ENCODE data around the gene SLC34A1.
"Not testable (repeated sequence)": the region's sequence is repeated elsewhere in the genome, so short reads cannot be mapped to it uniquely, and the experiment has no call there.

The SLC34A1 gene

DNA sequence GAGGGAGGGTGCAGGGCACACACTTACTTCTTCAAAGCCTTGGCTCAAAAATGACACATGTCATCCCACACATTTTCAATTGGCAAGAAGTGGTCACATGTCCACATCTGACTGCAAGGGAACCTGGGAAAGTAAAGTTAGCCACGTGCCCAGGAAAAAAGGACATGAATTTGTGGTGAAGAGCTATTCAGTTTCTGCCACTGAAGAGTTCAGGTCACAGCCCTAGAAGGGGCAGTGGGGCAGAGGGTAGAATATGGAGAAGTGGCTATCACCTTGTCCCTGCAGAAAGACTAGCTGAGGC lies 28.4 kb upstream of the SLC34A1 start:
- H3K79me2 ChIP-seq (ENCODE audit: control insufficient read depth, insufficient read depth, low read length, unreplicated experiment), result peaks cover 6% of the 10 kb centered on the region
- no peaks in the 10 kb centered on the region for H3K27me3 ChIP-seq (ENCODE audit: insufficient read depth, low read length)
- H3K4me1 ChIP-seq (ENCODE audit: control insufficient read depth, insufficient read depth, low read length, unreplicated experiment), result peaks cover under 1% of the 10 kb centered on the region
- H3K27ac ChIP-seq (ENCODE audit: low read depth, low read length), result no peak overlapping the region
- H3K4me3 ChIP-seq (ENCODE audit: low read depth, low read length), result no peak overlapping the region
- no peak overlapping the region for H2AFZ ChIP-seq (ENCODE audit: low read length, unreplicated experiment)
- H3K36me3 ChIP-seq (ENCODE audit: insufficient read depth, low read length), result no peaks in the 10 kb centered on the region

GRCh38 chr5:177356746-177357145 lies 27.5 kb upstream of the SLC34A1 start:
- Histone ChIP-seq H3K27ac (ENCODE audit: low read depth, low read length) (no peak overlapping the region), H3K4me1 (ENCODE audit: control insufficient read depth, insufficient read depth, low read length, unreplicated experiment) (no peaks in the 10 kb centered on the region), H3K36me3 (ENCODE audit: insufficient read depth, low read length) (no peaks in the 10 kb centered on the region), H3K27me3 (ENCODE audit: insufficient read depth, low read length) (no peaks in the 10 kb centered on the region), H3K79me2 (ENCODE audit: control insufficient read depth, insufficient read depth, low read length, unreplicated experiment) (no peaks in the 10 kb centered on the region), H3K4me3 (ENCODE audit: low read depth, low read length) (no peak overlapping the region), H2AFZ (ENCODE audit: low read length, unreplicated experiment) (no peak overlapping the region)

- Histone ChIP-seq H3K27ac (ENCODE audit: low read depth, low read length) (no peak overlapping the region), H3K27me3 (ENCODE audit: insufficient read depth, low read length) (no peaks in the 10 kb centered on the region), H3K4me3 (ENCODE audit: low read depth, low read length) (no peak overlapping the region), H3K4me1 (ENCODE audit: control insufficient read depth, insufficient read depth, low read length, unreplicated experiment) (no peaks in the 10 kb centered on the region), H2AFZ (ENCODE audit: low read length, unreplicated experiment) (no peak overlapping the region), H3K36me3 (ENCODE audit: insufficient read depth, low read length) (no peaks in the 10 kb centered on the region), H3K79me2 (ENCODE audit: control insufficient read depth, insufficient read depth, low read length, unreplicated experiment) (no peaks in the 10 kb centered on the region)
Measured at GRCh38 chr5:177357146-177357458, 27.1 kb upstream of the SLC34A1 start.

DNA sequence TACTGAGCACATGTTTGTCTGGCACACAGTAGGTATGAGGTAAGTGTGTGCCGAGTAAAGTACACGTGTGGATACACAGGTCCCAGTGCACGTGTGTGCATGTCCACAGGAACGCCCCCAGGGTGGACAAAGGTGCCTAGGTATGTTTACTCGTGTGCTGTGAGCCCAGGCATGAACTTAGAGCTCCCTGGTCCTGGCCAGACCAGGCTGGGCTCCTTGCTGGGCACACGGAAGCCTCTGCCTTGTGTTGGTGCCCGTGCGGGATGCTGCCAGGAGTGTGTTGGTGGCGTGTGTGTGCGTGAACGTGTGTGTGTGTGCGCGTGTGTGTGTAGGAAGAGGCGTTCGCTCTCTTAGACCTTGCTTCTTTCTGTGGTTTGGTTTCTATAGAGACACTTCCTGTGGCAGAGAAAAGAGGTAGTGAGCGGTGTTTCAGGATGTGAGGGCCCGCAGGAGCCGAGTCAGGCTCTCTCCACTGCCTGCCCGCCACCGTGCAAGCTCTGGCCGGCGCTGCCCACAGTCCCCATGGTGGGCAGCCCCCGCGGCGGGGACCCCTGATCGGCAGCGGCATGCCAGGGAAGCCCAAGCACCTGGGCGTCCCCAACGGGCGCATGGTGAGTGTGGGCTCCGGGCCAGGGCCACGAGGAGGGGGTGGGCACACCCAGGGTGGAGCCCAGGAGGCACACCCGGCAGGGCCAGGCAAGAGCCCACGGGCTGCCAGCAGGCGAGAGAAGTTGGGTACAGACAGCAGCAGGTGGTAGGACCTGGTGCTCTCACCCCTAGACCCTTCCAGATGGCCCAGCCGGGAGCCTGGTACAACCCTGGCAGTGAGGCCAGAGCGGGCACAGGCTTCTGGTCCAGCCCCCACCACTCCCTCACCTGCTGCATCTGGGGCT lies 26.5 kb upstream of the SLC34A1 start, which contains the start of gene RGS14:
RGS14 (plus strand) TSS at position 466 of the 893 bp plus-strand sequence; CDS start at position 567, 101 bp downstream.
- no peak within 1 kb of the TSS for H3K4me3 ChIP-seq (ENCODE audit: low read depth, low read length)
- H3K36me3 ChIP-seq (ENCODE audit: insufficient read depth, low read length), result no peaks in the 10 kb centered on the region
- H3K27me3 ChIP-seq (ENCODE audit: insufficient read depth, low read length), result no peaks in the 10 kb centered on the region
- H3K79me2 ChIP-seq (ENCODE audit: control insufficient read depth, insufficient read depth, low read length, unreplicated experiment), result no peaks in the 10 kb centered on the region
- no peaks in the 10 kb centered on the region for H3K4me1 ChIP-seq (ENCODE audit: control insufficient read depth, insufficient read depth, low read length, unreplicated experiment)
- H3K27ac ChIP-seq (ENCODE audit: low read depth, low read length), result no peak within 1 kb of the TSS
- H2AFZ ChIP-seq (ENCODE audit: low read length, unreplicated experiment), result no peak within 1 kb of the TSS

DNA sequence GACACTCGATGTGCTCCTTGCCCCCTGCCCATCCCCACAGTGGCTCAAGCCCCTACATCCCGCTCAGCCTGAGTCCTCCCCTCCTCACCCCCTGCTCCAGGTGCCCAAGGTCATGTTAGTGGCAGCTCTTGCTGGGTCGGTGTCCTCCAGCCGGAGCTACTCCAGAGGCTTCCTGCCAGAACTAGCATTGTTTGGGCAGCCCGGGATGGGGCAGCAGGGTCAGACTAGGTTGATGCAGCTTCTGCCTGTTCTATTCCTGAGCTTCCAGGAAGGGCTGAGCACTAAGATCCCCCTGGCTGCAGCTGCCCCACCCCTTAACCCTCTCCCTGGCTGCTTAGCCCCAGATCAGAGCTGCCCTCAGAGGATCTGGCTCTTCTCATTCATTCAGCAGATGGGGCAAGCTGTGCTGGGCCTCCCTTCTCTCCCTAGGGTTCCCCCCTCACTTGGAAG lies 25.8 kb upstream of the SLC34A1 start:
- Histone ChIP-seq H3K4me1 (ENCODE audit: control insufficient read depth, insufficient read depth, low read length, unreplicated experiment) (no peaks in the 10 kb centered on the region), H3K27ac (ENCODE audit: low read depth, low read length) (no peak overlapping the region), H3K27me3 (ENCODE audit: insufficient read depth, low read length) (no peaks in the 10 kb centered on the region), H3K79me2 (ENCODE audit: control insufficient read depth, insufficient read depth, low read length, unreplicated experiment) (no peaks in the 10 kb centered on the region), H2AFZ (ENCODE audit: low read length, unreplicated experiment) (no peak overlapping the region), H3K36me3 (ENCODE audit: insufficient read depth, low read length) (no peaks in the 10 kb centered on the region), H3K4me3 (ENCODE audit: low read depth, low read length) (no peak overlapping the region)

DNA sequence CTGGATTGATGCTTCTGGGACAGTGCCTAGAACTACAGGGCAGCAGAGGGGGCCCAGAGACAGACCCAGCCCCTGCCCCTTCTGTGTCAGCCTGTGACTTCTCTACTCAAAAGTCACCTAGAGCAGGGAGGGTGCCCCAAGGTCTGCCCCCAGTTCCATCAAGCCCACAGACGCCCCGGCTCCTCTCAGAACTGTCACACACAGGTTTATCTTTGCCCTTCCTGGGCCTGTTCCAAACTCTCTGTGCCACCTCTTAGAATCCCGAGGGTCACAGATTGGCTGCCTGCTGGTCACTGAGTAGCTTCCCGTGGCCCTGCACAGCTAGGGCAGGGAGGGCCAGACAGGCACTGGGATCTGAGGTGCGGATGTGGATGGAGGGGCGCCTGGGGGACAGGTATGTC lies 24.8 kb upstream of the SLC34A1 start:
- no peak overlapping the region for H3K4me3 ChIP-seq (ENCODE audit: low read depth, low read length)
- no peaks in the 10 kb centered on the region for H3K79me2 ChIP-seq (ENCODE audit: control insufficient read depth, insufficient read depth, low read length, unreplicated experiment)
- no peaks in the 10 kb centered on the region for H3K27me3 ChIP-seq (ENCODE audit: insufficient read depth, low read length)
- H2AFZ ChIP-seq (ENCODE audit: low read length, unreplicated experiment), result no peak overlapping the region
- H3K27ac ChIP-seq (ENCODE audit: low read depth, low read length), result no peak overlapping the region
- H3K36me3 ChIP-seq (ENCODE audit: insufficient read depth, low read length), result no peaks in the 10 kb centered on the region
- H3K4me1 ChIP-seq (ENCODE audit: control insufficient read depth, insufficient read depth, low read length, unreplicated experiment), result peaks cover 4% of the 10 kb centered on the region

DNA sequence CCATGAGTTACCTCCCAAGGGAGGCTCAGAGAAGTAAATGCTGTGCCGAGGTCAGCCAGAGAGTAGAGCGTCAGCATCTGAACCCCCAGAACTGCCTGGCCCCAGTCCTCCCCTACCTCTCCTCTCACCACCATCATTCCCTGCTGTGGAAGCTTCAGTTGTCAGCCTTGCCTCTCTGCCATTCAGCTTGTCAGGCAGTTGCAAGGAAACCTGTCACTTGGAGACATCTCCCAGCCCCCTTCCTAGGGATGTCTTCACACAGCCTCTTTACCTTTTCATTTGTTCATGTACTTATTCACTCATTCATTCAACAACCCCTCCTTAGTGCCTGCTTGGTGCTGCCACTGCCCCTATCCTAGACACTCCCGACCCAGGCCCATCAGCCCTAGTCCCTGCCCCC lies 24.4 kb upstream of the SLC34A1 start:
- Histone ChIP-seq H3K27me3 (ENCODE audit: insufficient read depth, low read length) (no peaks in the 10 kb centered on the region), H2AFZ (ENCODE audit: low read length, unreplicated experiment) (no peak overlapping the region), H3K4me3 (ENCODE audit: low read depth, low read length) (no peak overlapping the region), H3K4me1 (ENCODE audit: control insufficient read depth, insufficient read depth, low read length, unreplicated experiment) (peaks cover 6% of the 10 kb centered on the region), H3K27ac (ENCODE audit: low read depth, low read length) (no peak overlapping the region), H3K36me3 (ENCODE audit: insufficient read depth, low read length) (no peaks in the 10 kb centered on the region), H3K79me2 (ENCODE audit: control insufficient read depth, insufficient read depth, low read length, unreplicated experiment) (no peaks in the 10 kb centered on the region)

GRCh38 chr5:177360740-177361139 lies 23.5 kb upstream of the SLC34A1 start:
- H3K36me3 ChIP-seq (ENCODE audit: insufficient read depth, low read length); H3K4me1 ChIP-seq (ENCODE audit: control insufficient read depth, insufficient read depth, low read length, unreplicated experiment); H2AFZ ChIP-seq (ENCODE audit: low read length, unreplicated experiment); H3K79me2 ChIP-seq (ENCODE audit: control insufficient read depth, insufficient read depth, low read length, unreplicated experiment); H3K27me3 ChIP-seq (ENCODE audit: insufficient read depth, low read length); H3K27ac ChIP-seq (ENCODE audit: low read depth, low read length); H3K4me3 ChIP-seq (ENCODE audit: low read depth, low read length): not testable (repeated sequence)

DNA sequence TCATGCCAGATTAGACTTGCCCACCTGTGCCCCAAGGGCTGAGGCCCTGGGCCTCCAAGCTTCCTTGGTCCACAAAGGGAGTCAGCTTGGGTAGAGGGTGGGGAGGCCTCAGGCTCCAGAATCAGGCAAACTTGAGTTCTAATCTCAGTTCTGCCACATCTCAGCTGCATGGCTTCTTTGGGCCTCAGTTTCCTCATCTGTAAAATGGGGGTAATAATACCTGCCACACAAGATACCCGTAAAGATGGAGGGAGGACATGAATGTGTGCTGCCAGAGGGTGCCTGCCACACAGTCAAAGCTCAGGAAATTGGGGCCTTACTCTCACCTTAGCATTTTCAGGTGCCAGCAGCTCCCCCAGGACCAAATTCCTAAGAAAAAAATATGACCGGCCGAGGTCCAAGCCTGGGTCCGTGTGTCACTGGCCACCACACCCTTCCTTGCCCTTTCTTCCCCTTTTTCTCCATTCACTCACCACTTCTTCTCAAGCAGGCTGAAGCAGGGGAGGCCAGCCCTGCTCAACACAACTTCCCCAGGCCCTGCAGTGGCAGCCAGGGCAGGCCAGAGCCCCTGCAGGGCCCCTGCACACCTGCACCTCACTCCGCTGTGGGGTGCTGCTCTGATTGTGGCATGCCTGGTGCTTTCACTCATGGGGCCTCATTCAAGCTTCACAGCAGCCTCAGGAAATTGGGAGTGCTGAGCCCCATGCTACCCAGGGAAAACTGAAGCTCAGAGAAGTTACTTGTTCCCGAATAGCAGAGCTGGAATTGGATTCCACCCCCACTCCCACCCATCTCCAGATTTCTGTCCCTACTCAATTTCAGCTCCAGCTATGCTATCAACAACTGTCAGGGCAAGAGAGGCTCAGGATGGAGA lies 22.6 kb upstream of the SLC34A1 start:
- H3K4me3 ChIP-seq (ENCODE audit: low read depth, low read length), result no peak overlapping the region
- no peaks in the 10 kb centered on the region for H3K27me3 ChIP-seq (ENCODE audit: insufficient read depth, low read length)
- H3K4me1 ChIP-seq (ENCODE audit: control insufficient read depth, insufficient read depth, low read length, unreplicated experiment), result peaks cover 11% of the 10 kb centered on the region
- no peaks in the 10 kb centered on the region for H3K79me2 ChIP-seq (ENCODE audit: control insufficient read depth, insufficient read depth, low read length, unreplicated experiment)
- H2AFZ ChIP-seq (ENCODE audit: low read length, unreplicated experiment), result no peak overlapping the region
- H3K36me3 ChIP-seq (ENCODE audit: insufficient read depth, low read length), result no peaks in the 10 kb centered on the region
- H3K27ac ChIP-seq (ENCODE audit: low read depth, low read length), result no peak overlapping the region

DNA sequence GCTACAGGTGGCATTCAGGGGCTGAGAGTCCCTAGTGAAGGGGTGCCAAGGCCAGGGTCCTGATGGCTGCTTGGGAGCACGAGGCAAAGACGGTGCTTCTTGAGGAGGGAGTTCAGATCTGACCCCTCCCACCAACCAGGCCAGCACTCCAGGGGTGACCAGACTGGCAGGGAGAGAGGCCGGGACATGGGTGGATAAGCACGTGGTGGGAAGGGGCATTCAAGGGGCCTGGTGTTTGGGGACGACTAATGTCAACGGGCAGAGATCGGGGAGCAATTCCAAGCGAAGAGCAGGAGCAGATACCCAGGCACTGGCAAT lies 22.0 kb upstream of the SLC34A1 start:
- Histone ChIP-seq H3K79me2 (ENCODE audit: control insufficient read depth, insufficient read depth, low read length, unreplicated experiment) (no peaks in the 10 kb centered on the region), H3K4me3 (ENCODE audit: low read depth, low read length) (no peak overlapping the region), H3K4me1 (ENCODE audit: control insufficient read depth, insufficient read depth, low read length, unreplicated experiment) (peaks cover 13% of the 10 kb centered on the region), H2AFZ (ENCODE audit: low read length, unreplicated experiment) (no peak overlapping the region), H3K36me3 (ENCODE audit: insufficient read depth, low read length) (no peaks in the 10 kb centered on the region), H3K27me3 (ENCODE audit: insufficient read depth, low read length) (no peaks in the 10 kb centered on the region), H3K27ac (ENCODE audit: low read depth, low read length) (no peak overlapping the region)

Data from ACC112 (cell line).